Activated T-helper 1 cell treated with anti-CD3 and anti-CD28 coated beads, Interleukin-2, amount 50 U/mL, for 16 hours (primary cell): ENCODE measurements around the gene VWF.
"Not testable (repeated sequence)": the region's sequence is repeated elsewhere in the genome, so short reads cannot be mapped to it uniquely, and the experiment has no call there.

Experiments
- DNase-seq, 2 donors: peaks; one replicate each; pipeline ENCODE4 v3.0.0-alpha.2; 2020; ENCODE audit warnings: low read depth in 1 of 2, low spot score in 1 of 2

VWF gene

DNA sequence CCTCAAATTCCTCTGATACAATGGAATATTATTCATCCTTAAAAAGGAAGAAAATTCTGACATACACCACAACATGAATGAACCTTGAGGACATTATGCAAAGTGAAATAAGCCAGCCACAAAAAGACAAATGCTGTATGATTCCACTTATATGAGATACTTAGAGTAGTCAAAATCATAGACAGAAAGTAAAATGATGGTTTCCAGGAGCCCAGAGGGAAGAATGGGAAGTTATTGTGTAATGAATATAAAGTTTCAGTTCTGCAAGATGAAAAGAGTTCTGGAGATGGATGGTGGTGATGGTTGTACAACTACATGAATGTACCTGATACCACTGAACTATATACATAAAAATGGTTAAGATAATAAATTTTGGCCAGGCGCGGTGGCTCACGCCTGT lies 18.3 kb downstream of the VWF start:
- no peak for DNase-seq

- DNase-seq, result no peak
Measured at GRCh38 chr12:6104842-6105241, 19.6 kb downstream of the VWF start.

- DNase-seq, result no peak
Measured at GRCh38 chr12:6104027-6104426, 20.4 kb downstream of the VWF start.

DNA sequence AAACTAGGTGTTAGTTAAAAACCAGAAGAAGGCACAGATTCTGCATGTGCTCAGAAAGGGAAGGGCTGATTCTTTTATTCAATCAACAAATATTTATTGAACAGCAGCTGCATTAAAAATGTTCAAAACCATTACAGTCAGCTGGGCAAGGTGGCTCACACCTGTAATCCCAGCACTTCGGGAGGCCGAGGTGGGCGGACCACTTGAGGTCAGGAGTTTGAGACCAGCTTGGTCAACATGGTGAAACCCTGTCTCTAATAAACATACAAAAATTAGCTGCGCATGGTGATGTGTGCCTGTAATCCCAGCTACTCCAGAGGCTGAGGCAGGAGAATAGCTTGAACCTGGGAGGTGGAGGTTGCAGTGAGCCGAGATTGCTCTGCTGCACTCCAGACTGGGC lies 22.4 kb downstream of the VWF start:
- DNase-seq, result not testable (repeated sequence)

GRCh38 chr12:6099316-6099715 lies 25.2 kb downstream of the VWF start:
- no peak for DNase-seq

DNA sequence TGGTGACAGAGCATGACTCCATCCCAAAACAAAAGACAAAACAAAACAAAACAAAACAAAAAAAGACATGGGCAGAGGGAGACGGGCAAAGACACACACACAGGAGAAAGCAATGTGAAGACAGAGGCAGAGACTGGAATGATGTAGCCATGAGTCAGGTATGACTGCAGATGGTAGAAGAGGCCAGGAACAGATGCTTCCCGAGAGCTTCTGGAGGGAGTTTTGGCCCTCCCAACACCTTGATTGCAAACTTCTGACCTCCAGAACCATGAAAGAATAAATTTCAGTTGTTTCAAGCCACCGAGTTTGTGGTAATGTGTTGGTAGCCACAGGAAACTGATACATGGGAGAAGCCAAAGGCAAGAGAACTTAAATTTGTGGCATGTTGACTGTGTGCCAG lies 27.1 kb downstream of the VWF start:
- DNase-seq, result no peak

DNA sequence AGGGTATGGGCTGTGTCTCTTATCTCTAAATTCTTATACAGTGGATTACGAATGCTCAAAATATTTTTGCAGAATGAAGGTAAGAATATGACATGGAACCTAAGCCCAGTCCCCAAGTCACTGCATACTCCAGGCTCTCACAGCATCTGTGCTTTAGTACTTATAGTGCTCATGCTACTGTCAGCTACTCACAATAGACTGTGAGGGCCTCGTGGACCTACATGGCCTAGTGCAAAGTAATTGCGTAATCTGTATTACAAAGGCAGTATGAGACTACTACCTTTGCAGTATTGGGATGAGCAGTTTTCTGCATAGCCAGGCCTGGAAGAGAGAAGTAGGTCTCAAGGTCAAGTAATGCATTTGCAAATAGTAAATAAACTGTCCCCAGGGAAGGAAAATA lies 27.9 kb downstream of the VWF start:
- no peak for DNase-seq

DNA sequence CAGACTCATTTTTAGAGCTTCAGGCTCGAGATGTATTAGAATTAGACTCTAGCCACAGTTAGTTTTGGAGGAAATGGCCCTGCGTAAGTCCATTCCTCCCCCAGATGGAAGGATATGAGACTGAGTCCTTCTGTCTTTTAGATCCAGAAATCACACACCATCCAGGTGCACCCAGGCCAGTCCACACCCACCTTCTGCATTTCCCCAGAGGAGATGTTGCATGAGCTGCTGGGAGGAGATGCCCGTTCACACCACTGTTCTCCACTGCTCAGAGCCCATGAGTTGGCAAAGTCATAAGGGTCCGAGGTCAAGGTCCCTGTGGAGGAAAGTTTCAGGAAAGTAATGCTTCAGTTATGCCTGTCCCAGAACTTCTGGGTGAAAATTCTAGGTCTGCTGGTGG lies 29.2 kb downstream of the VWF start:
- no peak for DNase-seq

GRCh38 chr12:6093764-6094163 lies 30.7 kb downstream of the VWF start:
- no peak for DNase-seq

- DNase-seq, result no peak
Measured at GRCh38 chr12:6092784-6093722, 31.4 kb downstream of the VWF start.

GRCh38 chr12:6091786-6092566 lies 32.5 kb downstream of the VWF start:
- DNase-seq, result no peak

DNA sequence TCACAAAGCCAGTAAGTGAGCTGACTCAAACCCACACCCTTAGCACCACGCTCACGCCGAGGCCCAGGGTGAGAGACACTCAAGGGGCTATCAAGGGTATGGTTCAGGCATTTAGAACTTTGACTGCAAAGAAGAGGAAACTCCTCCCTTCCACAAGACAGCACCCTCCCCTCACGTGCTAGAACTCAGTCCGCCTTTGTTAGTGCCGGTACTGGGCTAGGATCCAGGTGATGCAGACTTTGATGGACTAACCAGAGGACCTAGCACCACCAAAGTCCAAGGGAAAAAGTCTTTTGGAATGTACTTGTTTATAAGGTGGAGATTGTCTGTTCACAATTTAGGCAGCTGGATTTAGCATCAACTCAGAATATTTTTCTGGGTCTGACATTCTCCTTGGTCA lies 33.7 kb downstream of the VWF start:
- no peak for DNase-seq

DNA sequence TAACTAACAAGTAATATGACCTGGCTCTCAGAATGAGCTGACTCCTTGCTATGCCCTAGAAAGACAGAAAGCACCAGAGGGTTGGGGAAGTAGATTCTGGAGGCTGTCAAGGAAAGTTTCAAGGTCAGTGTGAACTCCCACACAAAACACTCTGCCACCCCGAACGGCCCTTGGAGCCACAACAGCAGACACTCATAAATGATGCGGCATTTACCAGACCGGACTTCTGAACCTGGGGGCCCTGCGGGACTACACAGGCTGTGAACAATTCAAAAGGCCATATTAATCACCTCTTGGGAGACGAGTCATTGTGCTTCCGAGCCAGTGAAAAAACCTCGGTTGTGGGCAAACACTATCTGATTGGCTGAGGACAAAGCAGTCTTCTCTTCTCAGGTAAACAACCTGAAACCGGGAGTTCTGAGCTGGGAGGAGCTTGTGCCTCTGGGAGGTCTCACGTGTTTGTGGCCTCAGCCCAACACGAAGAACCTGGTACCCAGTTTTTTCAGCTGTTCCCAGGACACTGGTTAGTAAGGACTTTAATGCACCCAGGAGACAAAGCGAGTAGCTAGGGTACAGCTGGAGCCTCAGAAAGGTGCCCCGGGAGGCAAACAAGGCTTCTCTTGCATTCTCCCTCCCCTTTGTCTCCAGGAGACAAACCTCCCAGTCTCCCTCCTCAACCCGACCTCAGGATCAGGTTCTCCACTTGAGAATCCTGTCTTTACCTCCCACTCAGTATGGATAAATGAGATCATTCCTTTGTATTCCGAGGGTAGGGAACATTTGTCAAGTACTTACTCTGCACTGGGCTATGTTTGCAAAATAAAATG lies 35.3 kb downstream of the VWF start:
- no peak for DNase-seq

DNA sequence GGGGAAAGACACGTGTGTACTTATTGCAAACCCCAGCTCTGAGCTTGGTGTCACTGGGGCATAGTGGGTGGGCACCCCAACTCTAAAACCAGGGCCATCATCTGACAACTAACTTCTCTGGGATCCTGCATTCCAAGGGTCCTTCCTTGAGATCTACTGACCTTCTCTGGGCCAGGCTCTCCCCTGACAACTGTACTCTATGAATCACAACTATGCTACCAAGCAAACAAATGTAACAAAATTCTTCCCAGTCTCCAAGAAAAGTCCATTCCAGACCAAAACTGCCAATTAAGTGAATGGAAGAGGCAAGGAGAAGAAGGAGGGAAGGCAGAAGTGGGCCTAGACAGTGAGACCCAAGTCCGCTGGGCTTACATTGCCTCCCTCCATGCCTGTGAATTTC lies 38.2 kb downstream of the VWF start:
- DNase-seq, result no peak

DNA sequence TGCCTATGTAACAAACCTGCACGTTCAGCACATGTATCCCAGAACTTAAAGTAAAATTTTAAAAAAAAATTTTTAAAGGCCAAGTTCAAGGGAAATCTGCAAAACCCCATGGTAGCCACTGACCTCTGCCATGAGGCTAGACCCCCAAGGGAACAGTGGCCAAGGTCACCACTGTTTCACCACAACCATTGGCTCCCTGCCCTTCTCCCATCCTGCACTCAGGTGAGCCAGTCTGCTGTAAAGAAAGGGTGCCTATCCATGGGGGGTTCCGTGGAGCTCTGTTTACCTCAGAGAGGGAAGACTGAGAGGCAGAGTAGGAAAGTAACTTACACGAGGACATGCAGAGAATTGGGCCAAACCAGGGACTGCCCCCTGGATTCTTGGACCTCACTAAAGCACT lies 38.6 kb downstream of the VWF start:
- DNase-seq, result no peak

- DNase-seq, result no peak
Measured at GRCh38 chr12:6084969-6085450, 39.5 kb downstream of the VWF start.

- DNase-seq, result no peak
Measured at GRCh38 chr12:6084261-6084968, 40.1 kb downstream of the VWF start.

- DNase-seq, result no peak
Measured at GRCh38 chr12:6083601-6084000, 40.9 kb downstream of the VWF start.

DNA sequence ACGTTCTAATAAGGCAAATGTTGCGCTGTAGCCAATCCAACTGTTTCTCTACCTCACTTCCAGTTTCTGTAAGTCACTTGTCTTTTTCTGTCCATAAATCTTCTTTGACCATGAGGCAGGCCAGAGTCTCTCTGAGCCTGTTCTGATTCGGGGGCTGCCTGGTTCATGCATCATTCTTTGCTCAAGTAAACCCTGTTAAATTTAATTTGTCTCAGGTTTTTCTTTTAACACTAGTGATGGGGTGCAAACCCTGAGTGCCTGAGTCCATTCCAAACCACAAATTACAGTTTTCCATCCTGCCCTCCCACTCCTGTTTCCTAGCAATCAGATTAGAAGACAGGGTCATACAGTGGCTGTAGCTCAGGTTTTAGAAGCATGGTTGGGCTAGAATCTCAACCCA lies 41.9 kb downstream of the VWF start:
- no peak for DNase-seq

DNA sequence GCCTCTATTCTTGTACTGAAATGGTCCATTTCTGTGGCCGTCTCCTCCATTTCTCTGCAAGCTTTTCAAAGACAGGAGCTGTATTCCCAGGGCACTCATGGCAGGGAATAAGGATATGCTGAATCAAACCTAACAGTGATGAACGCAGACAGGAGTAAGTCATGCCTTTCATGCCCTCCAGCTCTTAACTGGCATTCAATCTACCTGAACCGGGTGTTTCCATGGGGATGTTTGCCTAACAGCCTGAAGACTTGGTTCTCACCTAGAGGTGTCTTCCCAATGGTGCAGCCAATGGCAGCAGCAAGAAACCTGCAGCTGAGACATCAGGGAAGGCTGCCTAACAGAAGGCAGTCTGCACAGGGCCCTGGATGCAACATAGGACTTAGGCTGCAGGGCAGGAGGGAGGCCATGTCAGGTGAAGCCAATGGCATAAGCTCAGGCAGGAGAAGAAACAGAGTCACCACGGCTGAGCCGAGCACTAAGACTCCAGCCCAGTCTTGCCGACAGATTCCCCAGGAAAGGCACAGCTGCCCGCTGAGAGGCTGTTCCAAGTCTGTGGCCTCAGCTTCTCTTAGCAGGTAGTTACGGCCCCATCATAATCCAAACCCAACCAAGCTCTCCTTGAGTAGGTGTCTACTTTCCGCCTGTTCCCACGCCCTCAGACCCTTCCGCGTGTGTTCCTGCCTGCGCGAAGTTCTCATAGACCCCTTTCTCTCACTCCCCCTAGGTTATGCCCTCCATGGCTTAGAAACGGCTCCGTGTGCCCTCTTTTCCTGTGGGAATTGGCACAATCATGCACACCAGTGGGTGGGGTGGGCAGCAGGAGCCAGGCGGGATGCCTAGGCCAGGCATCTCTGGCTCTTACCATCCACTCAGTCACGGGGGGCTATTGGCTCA lies 44.1 kb downstream of the VWF start:
- no peak for DNase-seq
